Upper lobe of left lung (tissue), 6 donors: ENCODE measurements around the gene SP1. TPM values are rescaled to one million over a fixed set of nuclear protein-coding genes. Genes with fewer than 3 reads are reported as not detected.
"Not testable (repeated sequence)": the region's sequence is repeated elsewhere in the genome, so short reads cannot be mapped to it uniquely, and the experiment has no call there.

Source experiments
- ATAC-seq, 2 donors: fragments of 200-7000 bp; cut with Tn5 transposase; one replicate each; pipeline ENCODE4 v1.9.1; 2022; ENCODE audit warnings: mild to moderate bottlenecking in 2 of 2, moderate library complexity in 2 of 2; ENCODE audit not compliant: low FRiP score in 2 of 2
- DNase-seq, 2 donors: peaks; one replicate each; pipeline ENCODE4 v3.0.0-alpha.2; 2019 to 2020
- H3K27ac ChIP-seq, 4 donors: fragments of 200-600 bp; sonication (generic); one replicate each; pipeline ENCODE4 v1.5.1; 2016 to 2019
- H3K27me3 ChIP-seq, 4 donors: fragments of 200-600 bp; sonication (generic); one replicate each; pipeline ENCODE4 v1.5.1; 2017 to 2019
- H3K36me3 ChIP-seq, 4 donors: fragments of 200-600 bp; sonication (generic); one replicate each; pipeline ENCODE4 v1.5.1; 2016 to 2019
- H3K4me1 ChIP-seq, 4 donors: fragments of 200-600 bp; sonication (generic); one replicate each; pipeline ENCODE4 v1.5.1; 2018 to 2019
- H3K4me3 ChIP-seq, 4 donors: fragments of 200-600 bp; sonication (generic); one replicate each; pipeline ENCODE4 v1.5.1; 2017 to 2019; ENCODE audit warnings: mild to moderate bottlenecking in 2 of 4, moderate library complexity in 1 of 4
- H3K9me3 ChIP-seq, 4 donors: fragments of 200-600 bp; sonication (generic); one replicate each; pipeline ENCODE4 v1.5.1; 2018 to 2019
- EP300 ChIP-seq, 4 donors: sonication (generic); formaldehyde crosslinking; IDR thresholded peaks; one replicate each; pipeline ENCODE4 v1.5.1; 2017; ENCODE audit warnings: antibody characterized with exemption in 4 of 4, control low read depth in 2 of 4
- POLR2A ChIP-seq, 4 donors: fragments of 450-650 bp; IDR thresholded peaks; one replicate each; pipeline ENCODE4 v1.5.1; 2016 to 2017; ENCODE audit warnings: antibody characterized with exemption in 4 of 4, mild to moderate bottlenecking in 2 of 4
- POLR2AphosphoS5 ChIP-seq, 2 donors: sonication (generic); formaldehyde crosslinking; IDR thresholded peaks; one replicate each; pipeline ENCODE4 v1.5.1; 2017; ENCODE audit warnings: antibody characterized with exemption in 2 of 2
- WGBS, 2 donors: methylation state at CpG; one replicate each; pipeline ENCODE4 v1.1.5; 2017 to 2018; 5-methylcytosine and 5-hydroxymethylcytosine counted together
- total RNA-seq, 6 donors: library from RNA; depleted of rRNA in 4 of 6; stranded (reverse); fragments of >200 nt in 4 of 6; gene quantifications; one replicate each; pipeline versions ENCODE4 v1.1.0 to v1.2.1, GENCODE V29; 2016 to 2021
- TF ChIP-seq, protein P1 (sequence below), 6 experiments: fragments of 450-650 bp in 4 of 6; fragments of 200-600 bp in 2 of 6; sonication (generic) in 2 of 6; IDR thresholded peaks; one replicate each; pipeline ENCODE4 v1.5.1; 2016 to 2019; ENCODE audit warnings: antibody characterized with exemption in 6 of 6
- donor health status: DM: no; HTN: no; CAD: no; lungs with moderate emphysema.
- donor health status: DM: no; HTN: yes; CAD: no; lungs with severe emphysema.

The SP1 gene
- total RNA-seq, 6 donors from 2014 or later, result 46.6 to 82.2 (median 61.7) TPM

DNA sequence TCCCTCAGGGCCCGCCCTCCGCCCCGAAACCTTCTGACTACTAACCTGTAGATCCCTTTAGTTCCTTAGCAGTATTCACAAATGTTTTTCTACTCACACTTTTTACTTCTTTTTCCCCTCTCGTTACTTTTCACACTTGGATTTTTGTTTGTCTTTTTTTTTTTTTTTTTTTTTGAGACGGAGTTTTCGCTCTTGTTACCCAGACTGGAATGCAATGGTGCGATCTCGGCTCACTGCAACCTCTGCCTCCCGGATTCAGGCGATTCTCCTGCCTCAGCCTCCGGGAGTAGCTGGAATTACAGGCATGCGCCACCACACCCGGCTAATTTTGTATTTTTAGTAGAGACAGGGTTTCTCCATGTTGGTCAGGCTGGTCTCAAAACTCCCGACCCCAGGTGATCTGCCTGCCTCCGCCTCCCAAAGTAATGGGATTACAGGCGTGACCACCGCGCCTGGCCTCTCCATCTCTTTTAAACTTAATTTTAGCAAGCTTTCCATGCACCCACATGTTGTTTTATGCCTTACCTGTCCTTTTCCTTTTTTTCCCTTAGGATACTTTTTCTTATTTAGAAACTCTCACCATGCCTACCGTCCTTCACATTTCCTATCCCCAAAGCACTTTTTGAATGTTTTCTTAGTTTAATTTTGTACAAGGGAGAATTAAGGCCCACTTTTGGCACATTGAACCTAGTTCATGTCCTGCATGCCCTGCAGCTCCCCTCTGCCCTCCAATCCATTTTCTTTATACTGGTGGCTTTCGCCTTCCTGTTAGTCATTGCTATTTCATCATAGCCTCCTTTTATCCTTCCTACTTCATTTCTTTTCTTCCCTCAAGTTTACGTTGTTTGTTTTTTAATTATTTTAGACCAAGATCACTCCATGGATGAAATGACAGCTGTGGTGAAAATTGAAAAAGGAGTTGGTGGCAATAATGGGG, 1.1 kb downstream of the SP1 start:
- 10 to 12% methylated on average over 21 of the region's 21 CpGs for WGBS, 2 donors
- H3K4me1 ChIP-seq, result peaks cover 57 to 63% (median 59%) of the 10 kb centered on the region in 4 donors
- TF ChIP-seq POLR2A (IDR thresholded peaks at IDR 0.05) (peak in 1 of 4 donors; percentile 11), POLR2AphosphoS5 (IDR thresholded peaks at IDR 0.05) (no peak), EP300 (IDR thresholded peaks at IDR 0.05) (no peak)
- TF ChIP-seq, protein P1, sequence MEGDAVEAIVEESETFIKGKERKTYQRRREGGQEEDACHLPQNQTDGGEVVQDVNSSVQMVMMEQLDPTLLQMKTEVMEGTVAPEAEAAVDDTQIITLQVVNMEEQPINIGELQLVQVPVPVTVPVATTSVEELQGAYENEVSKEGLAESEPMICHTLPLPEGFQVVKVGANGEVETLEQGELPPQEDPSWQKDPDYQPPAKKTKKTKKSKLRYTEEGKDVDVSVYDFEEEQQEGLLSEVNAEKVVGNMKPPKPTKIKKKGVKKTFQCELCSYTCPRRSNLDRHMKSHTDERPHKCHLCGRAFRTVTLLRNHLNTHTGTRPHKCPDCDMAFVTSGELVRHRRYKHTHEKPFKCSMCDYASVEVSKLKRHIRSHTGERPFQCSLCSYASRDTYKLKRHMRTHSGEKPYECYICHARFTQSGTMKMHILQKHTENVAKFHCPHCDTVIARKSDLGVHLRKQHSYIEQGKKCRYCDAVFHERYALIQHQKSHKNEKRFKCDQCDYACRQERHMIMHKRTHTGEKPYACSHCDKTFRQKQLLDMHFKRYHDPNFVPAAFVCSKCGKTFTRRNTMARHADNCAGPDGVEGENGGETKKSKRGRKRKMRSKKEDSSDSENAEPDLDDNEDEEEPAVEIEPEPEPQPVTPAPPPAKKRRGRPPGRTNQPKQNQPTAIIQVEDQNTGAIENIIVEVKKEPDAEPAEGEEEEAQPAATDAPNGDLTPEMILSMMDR (IDR thresholded peaks at IDR 0.05), result peak in 1 of 6 experiments; percentile 6
- H3K27me3 ChIP-seq, result no peaks in the 10 kb centered on the region
- H3K27ac ChIP-seq, result peak overlapping the region; percentile 98 to 100 (median 99)
- no peak for ATAC-seq
- H3K4me3 ChIP-seq, result peak overlapping the region; percentile 24 to 71 (median 64)
- no peak for DNase-seq
- no peaks in the 10 kb centered on the region for H3K9me3 ChIP-seq
- peaks cover 22 to 43% (median 31%) of the 10 kb centered on the region in 4 donors for H3K36me3 ChIP-seq

DNA sequence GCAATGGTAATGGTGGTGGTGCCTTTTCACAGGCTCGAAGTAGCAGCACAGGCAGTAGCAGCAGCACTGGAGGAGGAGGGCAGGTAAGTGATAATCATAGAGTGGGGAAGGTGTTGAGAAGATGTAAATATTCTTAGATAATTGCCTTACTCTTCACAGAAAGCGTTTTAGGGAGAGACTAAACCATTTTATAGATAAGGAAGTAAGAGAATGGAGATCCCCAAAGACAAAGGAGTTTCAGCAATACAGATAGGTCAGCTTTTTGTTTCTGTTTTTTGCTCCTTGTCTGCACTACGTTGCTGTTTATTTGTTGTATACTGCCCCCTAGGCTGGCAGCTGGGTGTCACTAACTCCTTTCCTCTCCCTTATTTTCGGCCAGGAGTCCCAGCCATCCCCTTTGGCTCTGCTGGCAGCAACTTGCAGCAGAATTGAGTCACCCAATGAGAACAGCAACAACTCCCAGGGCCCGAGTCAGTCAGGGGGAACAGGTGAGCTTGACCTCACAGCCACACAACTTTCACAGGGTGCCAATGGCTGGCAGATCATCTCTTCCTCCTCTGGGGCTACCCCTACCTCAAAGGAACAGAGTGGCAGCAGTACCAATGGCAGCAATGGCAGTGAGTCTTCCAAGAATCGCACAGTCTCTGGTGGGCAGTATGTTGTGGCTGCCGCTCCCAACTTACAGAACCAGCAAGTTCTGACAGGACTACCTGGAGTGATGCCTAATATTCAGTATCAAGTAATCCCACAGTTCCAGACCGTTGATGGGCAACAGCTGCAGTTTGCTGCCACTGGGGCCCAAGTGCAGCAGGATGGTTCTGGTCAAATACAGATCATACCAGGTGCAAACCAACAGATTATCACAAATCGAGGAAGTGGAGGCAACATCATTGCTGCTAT, 2.0 kb downstream of the SP1 start:
- peaks cover 22 to 51% (median 31%) of the 10 kb centered on the region in 4 donors for H3K36me3 ChIP-seq
- ATAC-seq (no peak), DNase-seq (peak in 1 of 2 donors; percentile 62)
- TF ChIP-seq, protein P1 (IDR thresholded peaks at IDR 0.05), result peak in 5 of 6 experiments; percentile 11 to 57 (median 35)
- no peak for TF ChIP-seq POLR2AphosphoS5 (IDR thresholded peaks at IDR 0.05)
- H3K27ac ChIP-seq, result peak overlapping the region; percentile 98 to 100 (median 99)
- no peaks in the 10 kb centered on the region for H3K9me3 ChIP-seq
- 44 to 48% methylated on average over 9 of the region's 9 CpGs for WGBS, 2 donors
- peaks cover 67 to 72% (median 68%) of the 10 kb centered on the region in 4 donors for H3K4me1 ChIP-seq
- H3K4me3 ChIP-seq, result peak overlapping the region in 3 of 4 donors; percentile 58 to 71 (median 71)
- H3K27me3 ChIP-seq, result no peaks in the 10 kb centered on the region

DNA sequence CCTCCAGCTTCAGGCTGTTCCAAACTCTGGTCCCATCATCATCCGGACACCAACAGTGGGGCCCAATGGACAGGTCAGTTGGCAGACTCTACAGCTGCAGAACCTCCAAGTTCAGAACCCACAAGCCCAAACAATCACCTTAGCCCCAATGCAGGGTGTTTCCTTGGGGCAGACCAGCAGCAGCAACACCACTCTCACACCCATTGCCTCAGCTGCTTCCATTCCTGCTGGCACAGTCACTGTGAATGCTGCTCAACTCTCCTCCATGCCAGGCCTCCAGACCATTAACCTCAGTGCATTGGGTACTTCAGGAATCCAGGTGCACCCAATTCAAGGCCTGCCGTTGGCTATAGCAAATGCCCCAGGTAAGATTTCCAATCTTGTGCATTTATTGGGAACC, 3.3 kb downstream of the SP1 start:
- no peak for DNase-seq
- ATAC-seq, result no peak
- TF ChIP-seq POLR2A (IDR thresholded peaks at IDR 0.05) (no peak), EP300 (IDR thresholded peaks at IDR 0.05) (no peak), POLR2AphosphoS5 (IDR thresholded peaks at IDR 0.05) (no peak)
- TF ChIP-seq, protein P1 (IDR thresholded peaks at IDR 0.05), result no peak
- H3K36me3 ChIP-seq, result peaks cover 22 to 58% (median 31%) of the 10 kb centered on the region in 4 donors
- H3K27me3 ChIP-seq, result no peaks in the 10 kb centered on the region
- no peaks in the 10 kb centered on the region for H3K9me3 ChIP-seq
- H3K27ac ChIP-seq, result peak overlapping the region in 2 of 4 donors; percentile 0 to 98
- 67 to 89% methylated on average over 2 of the region's 2 CpGs for WGBS, 2 donors
- H3K4me3 ChIP-seq, result peak overlapping the region in 3 of 4 donors; percentile 8 to 71 (median 21)
- peaks cover 79 to 83% (median 81%) of the 10 kb centered on the region in 4 donors for H3K4me1 ChIP-seq

DNA sequence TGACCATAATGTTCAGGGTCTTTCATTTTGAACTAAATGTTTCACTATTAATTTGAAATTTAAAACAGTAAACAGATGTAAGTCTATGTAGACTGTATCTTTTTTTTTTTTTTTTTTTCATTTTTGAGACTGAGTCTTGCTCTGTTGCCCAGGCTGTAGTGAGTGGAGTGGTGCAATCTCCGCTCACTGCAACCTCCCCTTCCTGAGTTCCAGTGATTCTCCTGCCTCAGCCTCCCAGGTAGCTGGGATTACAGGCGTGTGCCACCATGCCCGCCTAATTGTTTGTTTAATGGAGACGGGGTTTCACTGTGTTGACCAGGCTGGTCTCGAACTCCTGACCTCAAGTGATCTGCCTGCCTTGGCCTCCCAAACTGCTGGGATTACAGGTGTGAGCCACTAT, 6.4 kb downstream of the SP1 start:
- peaks cover 92 to 100% (median 95%) of the 10 kb centered on the region in 4 donors for H3K4me1 ChIP-seq
- peaks cover 22 to 63% (median 31%) of the 10 kb centered on the region in 4 donors for H3K36me3 ChIP-seq
- not testable (repeated sequence) for DNase-seq, H3K27me3 ChIP-seq, ATAC-seq, H3K9me3 ChIP-seq
- H3K4me3 ChIP-seq, result peak overlapping the region in 2 of 4 donors; percentile 0 to 1
- 87 to 90% methylated on average over 5 of the region's 5 CpGs for WGBS, 2 donors
- H3K27ac ChIP-seq, result peak overlapping the region in 1 of 4 donors; percentile 17
